Measurements from ENCODE around the gene UBE2G2. TPM values are rescaled to one million over a fixed set of nuclear protein-coding genes. Genes with fewer than 3 reads are reported as not detected.

UBE2G2 gene
- total and polyA plus RNA-seq, 8 donors: 75.0 to 157 (median 131) TPM

GRCh38 chr21:44802396-44803153, 955 bp upstream of the UBE2G2 start:
- Histone ChIP-seq H3K36me3 (peaks cover 0 to 52% of the 10 kb centered on the region in 2 donors), H3K27ac (no peak overlapping the region), H3K27me3 (no peaks in the 10 kb centered on the region), H3K9me3 (no peaks in the 10 kb centered on the region), H3K4me3 (peak overlapping the region; percentile 94 to 98), H3K4me1 (peaks cover 14 to 42% of the 10 kb centered on the region in 2 donors)
- intact Hi-C loops (cut with DNase I): no loop called here
- ATAC-seq: no peak
- no peak for DNase-seq
- no peak for TF ChIP-seq CTCF (IDR thresholded peaks at IDR 0.05)

- Histone ChIP-seq H3K27me3 (no peaks in the 10 kb centered on the region), H3K4me3 (peak overlapping the region; percentile 94 to 98), H3K36me3 (peaks cover 0 to 47% of the 10 kb centered on the region in 2 donors), H3K9me3 (no peaks in the 10 kb centered on the region), H3K4me1 (peaks cover 14 to 42% of the 10 kb centered on the region in 2 donors), H3K27ac (peak overlapping the region; percentile 60 to 75)
- no peak for DNase-seq
- peak; percentile 49 for ATAC-seq
- intact Hi-C loops (cut with DNase I): no loop called here
- TF ChIP-seq CTCF (IDR thresholded peaks at IDR 0.05): peak in 1 of 2 donors; percentile 6
These were observed 601 bp downstream of the UBE2G2 start for GRCh38 chr21:44800971-44801467.

GRCh38 chr21:44800103-44800502, 1.5 kb downstream of the UBE2G2 start:
- ATAC-seq (peak; percentile 43), DNase-seq (no peak)
- H3K36me3 ChIP-seq: peaks cover 0 to 40% of the 10 kb centered on the region in 2 donors
- TF ChIP-seq CTCF (IDR thresholded peaks at IDR 0.05): no peak
- no peaks in the 10 kb centered on the region for H3K27me3 ChIP-seq
- peak overlapping the region; percentile 94 to 98 for H3K4me3 ChIP-seq
- H3K9me3 ChIP-seq: no peaks in the 10 kb centered on the region
- intact Hi-C loops (cut with DNase I): no loop called here
- H3K4me1 ChIP-seq: peaks cover 14 to 42% of the 10 kb centered on the region in 2 donors
- H3K27ac ChIP-seq: no peak overlapping the region

GRCh38 chr21:44799646-44800045, 2.0 kb downstream of the UBE2G2 start:
- DNase-seq: peak in 1 of 4 donors; percentile 61
- H3K27me3 ChIP-seq: no peaks in the 10 kb centered on the region
- H3K4me1 ChIP-seq: peaks cover 14 to 42% of the 10 kb centered on the region in 2 donors
- peak; percentile 33 for ATAC-seq
- no peak overlapping the region for H3K27ac ChIP-seq
- H3K4me3 ChIP-seq: no peak overlapping the region
- intact Hi-C loops (cut with DNase I): no loop called here
- peaks cover 0 to 35% of the 10 kb centered on the region in 2 donors for H3K36me3 ChIP-seq
- TF ChIP-seq CTCF (IDR thresholded peaks at IDR 0.05): no peak
- H3K9me3 ChIP-seq: no peaks in the 10 kb centered on the region

- intact Hi-C loops (cut with DNase I): no loop called here
- no peaks in the 10 kb centered on the region for H3K27me3 ChIP-seq
These were observed 3.8 kb downstream of the UBE2G2 start for GRCh38 chr21:44797775-44798174.

More at GRCh38 chr21:44797775-44798174, 3.8 kb downstream of the UBE2G2 start:
- ATAC-seq (no peak), DNase-seq (no peak)
- Histone ChIP-seq H3K4me1 (peaks cover 19 to 50% of the 10 kb centered on the region in 2 donors), H3K9me3 (no peaks in the 10 kb centered on the region), H3K27ac (no peak overlapping the region), H3K4me3 (no peak overlapping the region), H3K36me3 (peaks cover 0 to 26% of the 10 kb centered on the region in 2 donors)
- TF ChIP-seq CTCF (IDR thresholded peaks at IDR 0.05): no peak
